HCT116 (cell line): ENCODE data around the gene SYTL3. TPM values are rescaled to one million over a fixed set of nuclear protein-coding genes. Genes with fewer than 3 reads are reported as not detected.
A peak's percentile ranks its signal among the peaks of the same experiment; 100 is the strongest.

Source experiments
- ATAC-seq: fragments of 200-7000 bp; cut with Tn5 transposase; 2 replicates; pipeline ENCODE4 v1.9.1; 2020; ENCODE audit warnings: mild to moderate bottlenecking, moderate library complexity
- BruUV-seq: library from RNA; stranded (reverse); fragments of 400-500 nt; replicated peaks from 2 replicates; lab custom pipeline; 2021; lab: Mats Ljungman, UMichigan
- CTCF ChIA-PET: fragments of 300-600 bp; sonication (Branson Sonifier 250); formaldehyde crosslinking; loops from one replicate; lab custom pipeline; 2021; ENCODE audit warnings: antibody characterized with exemption; lab: Charles Lee
- POLR2A ChIA-PET: fragments of 300-600, 350-600 bp; sonication (Branson Sonifier 250); formaldehyde crosslinking; loops from one replicate; lab custom pipeline; 2021; ENCODE audit warnings: antibody characterized with exemption; lab: Charles Lee
- RAD21 ChIA-PET, 2 experiments: fragments of 300-600 bp; sonication (Branson Sonifier 250); formaldehyde crosslinking; loops; one replicate each; lab custom pipeline; 2023; ENCODE audit warnings: low total read pairs in 2 of 2; ENCODE audit not compliant: uncharacterized antibody in 2 of 2, unreplicated experiment in 2 of 2, low non-redundant PET in 1 of 2; lab: Charles Lee
- DNase-seq: peaks from one replicate; pipeline ENCODE4 v3.0.0-alpha.2; 2010; ENCODE audit warnings: low read depth, low spot score
- H2AFZ ChIP-seq: fragments of 200-600 bp; shearing (Covaris generic), sonication (generic); 2 replicates; pipeline ENCODE4 v1.6.1; 2017; ENCODE audit warnings: low read depth, mixed run types, mixed read lengths, antibody characterized with exemption, low read length; ENCODE audit not compliant: poor library complexity, severe bottlenecking
- H3K27ac ChIP-seq: 2 replicates; pipeline ENCODE4 v1.5.1; 2012; ENCODE audit warnings: low read depth, low read length
- H3K27me3 ChIP-seq: fragments of 200-600 bp; sonication (generic); 2 replicates; pipeline ENCODE4 v1.6.1; 2016; ENCODE audit warnings: mixed run types, low read length, mixed read lengths; ENCODE audit not compliant: insufficient read depth
- H3K36me3 ChIP-seq, 2 experiments: fragments of 200-500 bp in 1 of 2; fragments of 200-600 bp in 1 of 2; sonication (Bioruptor generic) in 1 of 2; sonication (generic) in 1 of 2; 2 replicates each; pipeline versions ENCODE4 v1.5.1 to v1.6.1; 2014 to 2016; ENCODE audit warnings: low read length in 2 of 2, inconsistent platforms in 1 of 2, mixed read lengths in 1 of 2, mixed run types in 1 of 2; ENCODE audit not compliant: insufficient read depth in 2 of 2, control insufficient read depth in 1 of 2
- H3K4me1 ChIP-seq, 2 experiments: fragments of 200-600 bp in 1 of 2; sonication (generic) in 1 of 2; 2 replicates each; pipeline versions ENCODE4 v1.5.1 to v1.6.1; 2012 to 2017; ENCODE audit warnings: low read length in 2 of 2, inconsistent platforms in 1 of 2, mild to moderate bottlenecking in 1 of 2, mixed read lengths in 1 of 2, mixed run types in 1 of 2, moderate library complexity in 1 of 2; ENCODE audit not compliant: insufficient read depth in 2 of 2, control insufficient read depth in 1 of 2
- H3K4me2 ChIP-seq: fragments of 200-600 bp; sonication (generic); 2 replicates; pipeline ENCODE4 v1.6.1; 2017; ENCODE audit warnings: mixed run types, low read length, mixed read lengths
- H3K4me3 ChIP-seq, 2 experiments: fragments of 200-600 bp in 1 of 2; sonication (generic) in 1 of 2; replicated peaks in 1 of 2; 2 replicates each; pipeline ENCODE4 v1.5.1; 2011 to 2016; ENCODE audit warnings: low read length in 2 of 2, control low read depth in 1 of 2, low read depth in 1 of 2, mild to moderate bottlenecking in 1 of 2, mixed read lengths in 1 of 2, mixed run types in 1 of 2
- H3K79me2 ChIP-seq: fragments of 200-600 bp; sonication (generic); 2 replicates; pipeline ENCODE4 v1.6.1; 2017; ENCODE audit warnings: mild to moderate bottlenecking, mixed run types, low read length, moderate library complexity, mixed read lengths; ENCODE audit not compliant: insufficient read depth
- H3K9ac ChIP-seq: fragments of 200-600 bp; sonication (generic); 2 replicates; pipeline ENCODE4 v1.6.1; 2016; ENCODE audit warnings: low read length, mixed read lengths
- H3K9me2 ChIP-seq: fragments of 200-600 bp; sonication (generic), shearing (Covaris generic); 2 replicates; pipeline ENCODE4 v1.6.1; 2017; ENCODE audit warnings: mixed run types, mild to moderate bottlenecking, moderate library complexity; ENCODE audit not compliant: insufficient read depth
- H3K9me3 ChIP-seq, 2 experiments: fragments of 200-500 bp in 1 of 2; fragments of 200-600 bp in 1 of 2; sonication (Bioruptor generic) in 1 of 2; sonication (generic) in 1 of 2; 2 replicates each; pipeline ENCODE4 v1.6.1; 2014 to 2017; ENCODE audit warnings: low read length in 2 of 2, mixed read lengths in 2 of 2, inconsistent platforms in 1 of 2, low read depth in 1 of 2, mild to moderate bottlenecking in 1 of 2, mixed run types in 1 of 2, moderate library complexity in 1 of 2; ENCODE audit not compliant: control insufficient read depth in 1 of 2, insufficient read depth in 1 of 2
- H4K20me1 ChIP-seq: fragments of 200-600 bp; sonication (generic), shearing (Covaris generic); 2 replicates; pipeline ENCODE4 v1.6.1; 2017; ENCODE audit warnings: mixed run types, mild to moderate bottlenecking, moderate library complexity; ENCODE audit not compliant: insufficient read depth
- CTCF ChIP-seq, 3 experiments: fragments of 200-600 bp in 1 of 3; sonication (generic) in 1 of 3; IDR thresholded peaks in 2 of 3; conservative IDR thresholded peaks in 1 of 3; 2 replicates each; pipeline ENCODE4 v1.5.1; 2012 to 2017; ENCODE audit warnings: low read depth in 2 of 3, low read length in 2 of 3, antibody characterized with exemption in 1 of 3, borderline replicate concordance in 1 of 3, control low read depth in 1 of 3, mild to moderate bottlenecking in 1 of 3, mixed read lengths in 1 of 3, mixed run types in 1 of 3, moderate library complexity in 1 of 3; ENCODE audit not compliant: insufficient read depth in 1 of 3
- EZH2 ChIP-seq: fragments of 200-600 bp; sonication (generic); IDR thresholded peaks from 2 replicates; pipeline ENCODE4 v1.6.1; 2017; ENCODE audit warnings: antibody characterized with exemption, mixed run types
- POLR2A ChIP-seq: IDR thresholded peaks from 2 replicates; pipeline ENCODE4 v1.7.0; 2011; ENCODE audit warnings: borderline replicate concordance; ENCODE audit not compliant: insufficient read depth, insufficient read length; ENCODE audit errors: extremely low read depth
- SP1 ChIP-seq: IDR thresholded peaks from 2 replicates; pipeline ENCODE4 v1.6.1; 2012; ENCODE audit warnings: low read depth
- SRF ChIP-seq: IDR thresholded peaks from 2 replicates; pipeline ENCODE4 v1.6.1; 2012; ENCODE audit warnings: low read depth
- YY1 ChIP-seq: IDR thresholded peaks from 2 replicates; pipeline ENCODE4 v1.6.1; 2011; ENCODE audit warnings: low read length, low read depth, moderate library complexity, mild to moderate bottlenecking; ENCODE audit not compliant: insufficient replicate concordance; ENCODE audit errors: extremely low read depth
- ZFX ChIP-seq: fragments of 450-650 bp; IDR thresholded peaks from 2 replicates; pipeline ENCODE4 v1.6.1; 2017
- intact Hi-C: fragments of 100-400 bp; cut with micrococcal nuclease; formaldehyde crosslinking; loops from 2 replicates; pipeline ENCODE4 v1.10.0; 2022
- total RNA-seq: library from RNA; stranded (reverse); gene quantifications from one replicate; pipeline ENCODE4 v1.2.1, GENCODE V29; 2021; ENCODE audit not compliant: unreplicated experiment

The SYTL3 gene
- total RNA-seq, 1 experiment from 2014 or later, result 55.3 TPM

- TF ChIP-seq CTCF (IDR thresholded peaks at IDR 0.05 in 2 of 3, conservative IDR thresholded peaks at IDR 0.05 in 1 of 3; ENCODE audit: borderline replicate concordance in 1 of 3, insufficient read depth in 1 of 3, low read depth in 2 of 3, low read length in 2 of 3) (no peak), POLR2A (no peak), SP1 (no peak), SRF (no peak), EZH2 (no peak)
Measured at GRCh38 chr6:158715330-158716311, 65.8 kb downstream of the SYTL3 start (continued).

GRCh38 chr6:158717341-158718330 lies 67.8 kb downstream of the SYTL3 start:
- no peak for ATAC-seq
- Histone ChIP-seq H3K9me3 (no peaks in the 10 kb centered on the region), H3K4me3 (no peak overlapping the region), H3K36me3 (peaks cover 0 to 15% of the 10 kb centered on the region in 2 experiments; a peak in 1 of 4 replicates), H3K4me1 (peaks cover 76 to 91% of the 10 kb centered on the region in 2 experiments), H3K9ac (peak overlapping the region; percentile 80), H3K27ac (peak overlapping the region; percentile 97), H2AFZ (no peak overlapping the region), H3K27me3 (no peaks in the 10 kb centered on the region), H3K79me2 (peaks cover 45% of the 10 kb centered on the region), H3K4me2 (peak overlapping the region; percentile 44), H4K20me1 (no peaks in the 10 kb centered on the region), H3K9me2 (no peaks in the 10 kb centered on the region)
- ChIA-PET RAD21 (interaction anchor here (0.7 to 1.7 kb wide), 8 partner anchors 10 to 152 kb away, joined by 3 to 9 read pairs (median 3); no protein-coding TSS in a partner anchor), CTCF (interaction anchor here (0.7 to 3.1 kb wide), 31 partner anchors 10 to 503 kb away, joined by 3 to 51 read pairs (median 6); partner anchors contain the start of gene DYNLT1), POLR2A (interaction anchor here (0.7 to 5.7 kb wide), 12 partner anchors 7 to 152 kb away, joined by 3 to 20 read pairs (median 4); no protein-coding TSS in a partner anchor)
- no peak for DNase-seq
- intact Hi-C loops, result loop anchor here (1.0 to 2.0 kb wide), 2 partner anchors 45 to 255 kb away; no protein-coding TSS in a partner anchor
- no peak for TF ChIP-seq YY1
- TF ChIP-seq ZFX, result peak; percentile 32; the same call in 1 of the 2 replicates
- BruUV-seq, result no TSS peak
